ENCODE results near the gene PRDM11.

PRDM11 gene

DNA sequence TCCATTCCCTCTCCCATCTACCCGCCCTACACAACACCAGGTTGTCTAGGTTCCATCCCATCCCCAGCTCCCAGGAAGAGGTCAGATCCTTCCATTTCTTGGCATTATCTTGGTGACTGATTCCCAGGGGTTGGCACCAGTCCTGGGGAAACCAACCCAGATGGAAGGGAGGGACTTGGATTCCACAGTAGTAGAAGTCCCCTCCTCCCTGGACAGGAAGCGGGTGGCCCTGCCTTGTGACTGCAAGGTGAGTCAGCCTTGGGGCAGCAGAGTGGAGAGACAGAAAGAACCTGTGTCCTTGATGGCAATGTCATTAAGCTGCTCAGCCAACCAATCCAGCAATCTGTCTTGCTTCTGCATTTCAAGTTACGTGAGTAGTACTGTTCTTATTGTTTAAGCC, 113.2 kb downstream of the PRDM11 start:
- no peak for DNase-seq (ENCODE audit: low read depth)
- no peak overlapping the region for H3K4me3 ChIP-seq (ENCODE audit: low read depth, low read length)
- no peak for TF ChIP-seq CTCF (conservative IDR thresholded peaks at IDR 0.05; ENCODE audit: low read depth, low read length)

DNA sequence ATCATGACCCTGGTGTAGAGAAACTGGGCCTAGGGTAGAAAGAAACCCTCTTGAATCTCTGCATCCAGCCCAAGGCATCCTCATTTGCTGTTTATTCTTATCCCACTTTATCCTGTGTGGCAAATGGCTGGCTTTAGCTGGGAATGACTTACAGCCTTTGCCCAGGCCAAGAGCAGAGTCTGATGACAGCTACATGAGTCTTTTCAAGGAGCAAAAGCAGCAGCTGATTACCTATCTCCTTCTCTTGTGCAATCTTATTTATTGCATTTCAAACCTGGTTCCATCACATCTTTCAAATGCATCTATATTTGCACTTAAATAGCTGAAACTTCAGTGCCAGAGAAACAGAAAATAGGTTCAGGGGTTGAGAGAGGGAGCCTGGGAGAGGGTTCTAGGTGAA, 113.6 kb downstream of the PRDM11 start:
- no peak for TF ChIP-seq CTCF (conservative IDR thresholded peaks at IDR 0.05; ENCODE audit: low read depth, low read length)
- no peak for DNase-seq (ENCODE audit: low read depth)
- H3K4me3 ChIP-seq (ENCODE audit: low read depth, low read length), result no peak overlapping the region

GRCh38 chr11:45262900-45263299, 116.5 kb downstream of the PRDM11 start:
- DNase-seq (ENCODE audit: low read depth), result no peak
- no peak overlapping the region for H3K4me3 ChIP-seq (ENCODE audit: low read depth, low read length)
- TF ChIP-seq CTCF (conservative IDR thresholded peaks at IDR 0.05; ENCODE audit: low read depth, low read length), result no peak

- no peak for TF ChIP-seq CTCF (conservative IDR thresholded peaks at IDR 0.05; ENCODE audit: low read depth, low read length)
- DNase-seq (ENCODE audit: low read depth), result no peak
- H3K4me3 ChIP-seq (ENCODE audit: low read depth, low read length), result no peak overlapping the region
These were observed 117.3 kb downstream of the PRDM11 start for GRCh38 chr11:45263773-45264172.

- no peak for TF ChIP-seq CTCF (conservative IDR thresholded peaks at IDR 0.05; ENCODE audit: low read depth, low read length)
- H3K4me3 ChIP-seq (ENCODE audit: low read depth, low read length), result no peak overlapping the region
- peak; percentile 67 for DNase-seq (ENCODE audit: low read depth)
These were observed 118.5 kb downstream of the PRDM11 start for GRCh38 chr11:45264839-45265515.

DNA sequence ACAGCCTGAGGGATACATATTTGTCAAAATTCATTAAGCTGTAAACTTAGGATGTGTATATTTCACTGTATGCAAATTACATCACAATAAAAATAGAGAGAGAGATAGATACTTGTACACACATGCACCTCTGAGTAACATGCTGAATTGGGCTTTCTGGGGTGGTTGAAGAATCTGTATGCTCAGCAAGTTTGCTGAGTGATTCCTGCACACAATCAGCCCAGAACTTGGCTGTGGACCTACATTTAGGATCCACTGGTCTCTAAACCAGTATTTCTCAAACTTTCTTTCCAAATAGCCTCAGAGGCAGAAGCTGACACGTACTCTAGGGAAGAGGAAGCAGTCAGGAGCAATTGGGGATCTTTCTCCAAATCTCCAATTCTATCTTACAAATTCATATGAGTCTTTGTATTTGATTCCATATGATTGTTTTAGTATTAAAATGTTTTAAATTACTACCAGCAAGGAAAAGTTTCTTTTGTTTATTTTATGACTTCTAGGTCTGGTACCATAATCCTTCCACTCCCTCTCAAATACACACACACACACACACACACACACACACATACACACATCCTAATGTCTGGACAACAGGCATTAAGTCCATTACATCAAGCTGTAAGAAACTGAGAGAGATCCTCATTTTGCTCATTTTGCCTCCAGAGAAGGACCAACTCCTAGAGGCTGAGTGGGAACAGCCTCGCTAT, 119.7 kb downstream of the PRDM11 start:
- no peak overlapping the region for H3K4me3 ChIP-seq (ENCODE audit: low read depth, low read length)
- no peak for TF ChIP-seq CTCF (conservative IDR thresholded peaks at IDR 0.05; ENCODE audit: low read depth, low read length)
- no peak for DNase-seq (ENCODE audit: low read depth)

DNA sequence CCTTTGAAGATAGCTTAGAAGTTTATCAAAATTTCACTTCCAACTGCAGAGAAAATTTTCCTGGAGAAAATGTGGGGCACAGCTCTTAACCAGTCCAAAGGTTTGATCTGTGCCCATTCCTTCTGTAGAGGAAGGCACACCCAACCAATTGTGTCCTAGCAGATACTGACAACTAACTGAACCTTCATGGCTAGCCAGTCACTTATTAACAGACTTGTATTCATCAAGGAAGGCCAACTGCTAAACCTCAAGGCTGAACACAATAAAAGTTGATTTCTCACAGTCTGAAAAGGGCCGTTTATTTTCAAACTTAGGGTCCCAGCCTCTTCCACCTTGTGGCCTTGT, 120.2 kb downstream of the PRDM11 start:
- TF ChIP-seq CTCF (conservative IDR thresholded peaks at IDR 0.05; ENCODE audit: low read depth, low read length), result no peak
- H3K4me3 ChIP-seq (ENCODE audit: low read depth, low read length), result no peak overlapping the region
- DNase-seq (ENCODE audit: low read depth), result no peak
